Amniotic epithelial cell (primary cell): Measurements from ENCODE around the gene SAPCD1.

Experiments used
- DNase-seq: peaks from one replicate; pipeline ENCODE4 v3.0.0-alpha.2; 2010; ENCODE audit warnings: low read depth

SAPCD1 gene

DNA sequence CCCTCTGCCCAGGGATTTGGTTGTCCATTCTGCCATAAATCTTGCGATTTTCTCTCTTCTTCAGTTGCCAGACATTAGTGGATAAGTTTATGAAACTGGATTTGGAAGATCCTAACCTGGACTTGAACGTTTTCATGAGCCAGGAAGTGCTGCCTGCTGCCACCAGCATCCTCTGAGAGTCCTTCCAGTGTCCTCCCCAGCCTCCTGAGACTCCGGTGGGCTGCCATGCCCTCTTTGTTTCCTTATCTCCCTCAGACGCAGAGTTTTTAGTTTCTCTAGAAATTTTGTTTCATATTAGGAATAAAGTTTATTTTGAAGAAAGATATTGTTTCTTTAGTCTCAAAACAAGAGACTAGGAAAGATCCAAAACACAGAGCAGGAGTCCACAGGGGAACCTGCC lies at the start of gene SAPCD1:
Gene SAPCD1 (plus strand): TSS at position 301 of the 400 bp plus-strand sequence. CDS start 399 bp downstream, outside the sequence.
- DNase-seq: no peak

DNA sequence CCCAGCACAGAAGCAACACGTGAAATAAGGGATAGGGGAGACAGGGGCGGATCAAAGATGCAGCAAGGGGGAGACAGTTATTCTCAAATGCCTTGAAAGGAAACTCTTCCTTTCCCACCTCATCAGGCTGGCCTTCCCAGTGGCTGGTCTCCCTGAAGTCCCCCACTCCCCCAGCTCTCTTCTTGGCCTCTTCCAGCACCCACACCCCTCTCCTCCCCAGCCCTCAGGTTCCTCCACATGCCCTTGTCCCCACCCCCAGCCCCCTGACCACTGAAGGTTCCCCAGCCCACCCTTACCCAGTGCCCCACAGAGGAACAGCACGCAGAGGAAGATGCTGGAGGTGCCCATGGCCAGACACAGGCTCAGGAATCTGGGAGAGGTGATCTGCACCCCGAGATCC lies 49.0 kb upstream of the SAPCD1 start:
- no peak for DNase-seq

DNA sequence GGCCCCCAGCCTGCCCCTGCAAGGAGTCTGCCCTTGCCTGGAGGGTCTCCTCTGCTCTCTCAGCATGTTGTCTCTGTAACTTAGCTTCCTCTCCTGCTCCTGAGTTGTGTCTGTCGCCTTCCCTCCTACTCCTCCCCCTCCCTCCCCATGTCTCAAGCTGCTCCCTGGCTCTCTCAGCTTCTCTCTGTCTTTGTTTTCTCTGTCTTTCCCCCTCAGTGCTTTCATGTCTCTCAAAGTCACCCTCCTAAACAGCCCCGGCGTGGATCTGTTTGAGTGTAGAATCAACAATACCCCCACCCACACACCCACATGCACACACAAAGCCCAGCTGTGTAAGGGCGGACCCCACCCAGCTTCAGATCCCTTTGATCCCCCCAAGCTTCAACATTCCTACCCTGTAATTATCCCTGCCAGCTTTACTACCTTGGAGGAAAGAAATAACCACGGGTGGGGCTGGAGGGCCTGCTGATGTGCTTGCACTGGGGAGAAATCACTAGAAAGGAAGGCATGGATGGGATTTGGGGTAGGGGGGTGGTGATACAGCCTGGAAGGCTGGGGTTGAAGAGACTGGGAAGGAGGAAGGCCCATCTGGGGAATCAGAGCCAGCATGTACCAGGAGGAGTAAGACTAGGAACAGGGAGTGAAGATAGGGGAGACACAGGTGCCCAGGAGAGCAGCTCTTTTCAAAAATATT lies 48.3 kb upstream of the SAPCD1 start:
- no peak for DNase-seq

DNA sequence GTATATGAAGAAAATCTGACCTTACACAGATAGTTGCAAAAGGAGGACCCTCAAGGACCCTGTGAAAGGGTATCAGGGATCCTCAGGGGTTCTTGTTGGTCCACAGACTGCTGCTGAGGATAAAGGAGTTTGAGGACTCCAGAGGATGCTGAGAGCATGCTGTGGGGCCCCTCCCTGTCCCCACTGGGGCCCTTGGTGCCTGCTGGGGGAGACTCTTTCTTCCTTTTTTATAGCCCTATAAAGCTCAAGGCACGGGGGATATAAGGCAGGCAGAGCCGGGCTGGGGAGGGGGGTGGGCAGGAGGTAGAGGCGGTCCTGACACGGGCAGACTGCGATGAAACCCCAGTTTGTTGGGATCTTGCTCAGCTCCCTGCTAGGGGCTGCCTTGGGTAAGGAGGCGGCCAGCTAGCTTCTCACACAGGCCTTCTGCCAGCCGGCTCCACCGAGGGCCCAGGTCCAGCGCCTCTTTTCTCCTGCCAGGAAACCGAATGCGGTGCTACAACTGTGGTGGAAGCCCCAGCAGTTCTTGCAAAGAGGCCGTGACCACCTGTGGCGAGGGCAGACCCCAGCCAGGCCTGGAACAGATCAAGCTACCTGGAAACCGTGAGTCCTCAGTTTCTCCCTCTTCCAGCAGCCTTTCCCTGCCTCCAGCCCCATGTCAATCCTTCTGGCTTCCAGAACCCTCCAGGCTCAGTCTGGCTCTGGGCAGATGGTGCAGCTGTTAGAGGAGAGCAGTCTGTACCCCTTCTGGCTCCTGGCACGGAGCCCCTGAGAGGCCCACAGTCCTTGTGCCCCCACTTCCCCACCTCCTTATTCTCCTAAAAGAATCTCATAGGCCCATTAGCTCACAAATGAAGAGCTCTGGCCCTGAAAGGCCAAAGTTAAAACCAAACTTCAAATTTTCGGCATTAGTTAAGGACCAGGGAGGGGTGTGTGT lies 47.2 kb upstream of the SAPCD1 start, which contains the start of gene LY6G6D:
Gene LY6G6D (plus strand): TSS at position 327 of the 937 bp plus-strand sequence. CDS start 8 bp downstream, at position 335.
- DNase-seq: no peak

DNA sequence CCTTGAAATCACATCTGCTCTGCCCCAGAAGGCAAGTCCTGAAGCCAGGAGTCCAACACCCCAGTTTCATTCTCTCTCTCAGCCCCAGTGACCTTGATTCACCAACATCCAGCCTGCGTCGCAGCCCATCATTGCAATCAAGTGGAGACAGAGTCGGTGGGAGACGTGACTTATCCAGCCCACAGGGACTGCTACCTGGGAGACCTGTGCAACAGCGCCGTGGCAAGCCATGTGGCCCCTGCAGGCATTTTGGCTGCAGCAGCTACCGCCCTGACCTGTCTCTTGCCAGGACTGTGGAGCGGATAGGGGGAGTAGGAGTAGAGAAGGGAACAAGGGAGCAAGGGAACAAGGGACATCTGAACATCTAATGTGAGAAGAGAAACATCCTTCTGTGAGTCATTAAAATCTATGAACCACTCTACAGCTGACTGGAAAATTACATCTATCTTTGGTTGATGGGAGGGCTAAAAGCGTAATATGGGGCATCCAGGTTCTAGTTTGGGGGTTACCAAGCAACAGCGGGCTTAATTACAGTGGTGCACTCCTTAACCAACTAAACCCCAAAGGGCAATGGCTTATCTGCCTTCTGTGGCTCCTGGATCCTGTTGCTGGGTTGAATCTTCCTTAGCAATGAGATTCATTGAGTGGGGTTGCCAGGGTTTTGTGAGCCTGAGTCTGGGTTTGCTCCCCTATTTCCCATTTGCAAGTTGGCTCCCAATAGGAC lies 44.8 kb upstream of the SAPCD1 start:
- DNase-seq: no peak

DNA sequence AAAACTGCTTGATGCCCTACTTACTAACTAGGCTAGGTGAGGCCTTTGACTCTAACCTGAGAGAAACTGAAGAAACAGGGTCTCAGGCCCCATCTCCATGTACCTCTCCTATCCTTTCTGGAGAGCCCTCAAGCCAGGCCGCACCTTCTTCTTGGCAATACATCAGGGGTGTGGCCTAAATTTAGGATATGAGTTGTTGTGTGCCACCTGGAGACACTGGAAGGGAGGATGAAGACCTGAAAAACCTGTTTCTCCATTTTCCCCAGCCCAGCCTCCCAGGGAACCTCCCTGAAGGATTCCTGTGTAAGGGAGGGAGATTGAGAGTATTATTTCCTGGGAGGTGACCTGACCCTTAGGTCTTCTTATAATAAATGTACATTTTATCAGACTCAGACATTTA lies 44.2 kb upstream of the SAPCD1 start:
- DNase-seq: no peak

DNA sequence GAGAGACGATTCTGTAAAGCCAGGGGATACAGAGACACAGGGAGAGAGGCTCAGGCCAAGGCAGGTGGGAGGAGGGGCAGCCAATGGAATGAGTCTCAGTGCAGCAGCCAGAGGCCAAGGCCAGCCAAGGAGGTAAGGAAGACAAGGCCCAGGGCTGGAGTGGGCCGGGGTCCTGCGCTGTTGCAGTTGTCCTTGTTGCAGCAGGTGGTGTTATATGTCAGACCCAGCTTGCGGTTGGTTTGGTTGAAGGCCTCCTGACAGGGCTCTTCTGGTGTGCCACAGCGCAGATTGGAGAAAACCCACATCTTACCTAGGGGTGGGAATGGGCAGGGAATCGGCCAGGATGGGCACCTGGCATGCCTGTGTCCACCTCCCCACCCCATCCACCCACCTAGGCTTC lies 43.5 kb upstream of the SAPCD1 start:
- no peak for DNase-seq

DNA sequence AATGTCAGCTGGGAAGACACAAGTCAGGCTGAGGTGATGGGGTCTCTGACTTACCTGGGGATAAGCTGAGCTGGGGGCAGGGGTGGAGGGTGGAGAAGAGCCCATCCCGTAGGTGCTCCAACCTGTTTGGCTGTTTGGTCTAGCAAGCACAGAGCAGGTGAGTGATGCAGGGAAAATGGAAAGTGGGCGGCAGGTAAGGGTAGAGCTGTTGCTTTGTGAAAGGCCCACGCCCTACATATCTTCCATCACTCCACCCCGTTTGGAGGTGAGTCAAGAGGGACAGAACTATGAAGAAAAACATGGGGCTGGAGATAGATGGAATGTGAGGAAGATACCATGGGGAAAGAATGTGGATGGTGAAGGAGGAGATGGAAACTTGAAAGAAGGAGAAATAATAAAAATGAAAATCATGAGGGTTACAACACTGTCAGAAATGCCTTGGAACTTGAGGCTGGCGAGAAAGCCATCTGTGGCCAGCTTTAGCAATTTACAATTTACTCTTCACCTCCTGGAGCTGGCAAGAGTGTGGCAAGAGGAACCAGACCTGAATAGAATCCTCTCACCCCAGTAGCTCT lies 42.2 kb upstream of the SAPCD1 start:
- DNase-seq: no peak

DNA sequence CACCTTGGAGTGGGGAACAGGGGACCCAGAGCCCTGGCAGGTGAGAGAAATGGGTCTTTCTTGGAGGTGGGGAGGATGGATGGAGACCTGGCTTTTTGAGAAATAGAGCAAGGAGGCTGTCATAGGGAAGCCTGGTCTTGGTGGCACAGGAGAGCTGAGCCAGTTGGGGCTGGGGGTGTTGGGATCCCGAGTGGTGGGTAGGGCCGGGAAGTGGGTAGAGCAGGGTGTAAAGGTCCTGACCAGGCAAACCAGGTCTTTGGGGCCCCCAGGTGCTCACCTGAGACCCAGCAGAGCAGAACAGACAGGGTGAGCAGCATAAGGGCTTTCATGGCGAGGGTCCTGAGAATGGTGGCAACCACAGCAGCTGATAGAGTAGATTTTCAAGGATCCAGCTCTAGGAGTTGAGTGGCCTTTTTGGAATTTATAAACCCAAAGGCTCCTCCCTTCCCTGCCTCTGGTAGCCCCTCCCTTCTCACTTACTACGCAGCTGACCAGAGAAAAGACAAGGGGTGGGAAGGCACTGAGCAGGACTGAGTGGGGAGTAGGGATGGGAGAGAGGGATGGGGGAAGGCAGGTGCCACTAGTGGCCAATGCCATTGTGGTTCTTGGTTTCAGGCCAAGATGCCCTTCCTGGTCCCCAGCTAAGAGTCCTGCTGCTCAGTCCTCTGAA lies 41.0 kb upstream of the SAPCD1 start, which contains the start of gene LY6G6C:
Gene LY6G6C (minus strand): TSS at position 396 of the 670 bp plus-strand sequence. CDS start 67 bp downstream, at position 329.
- no peak for DNase-seq

DNA sequence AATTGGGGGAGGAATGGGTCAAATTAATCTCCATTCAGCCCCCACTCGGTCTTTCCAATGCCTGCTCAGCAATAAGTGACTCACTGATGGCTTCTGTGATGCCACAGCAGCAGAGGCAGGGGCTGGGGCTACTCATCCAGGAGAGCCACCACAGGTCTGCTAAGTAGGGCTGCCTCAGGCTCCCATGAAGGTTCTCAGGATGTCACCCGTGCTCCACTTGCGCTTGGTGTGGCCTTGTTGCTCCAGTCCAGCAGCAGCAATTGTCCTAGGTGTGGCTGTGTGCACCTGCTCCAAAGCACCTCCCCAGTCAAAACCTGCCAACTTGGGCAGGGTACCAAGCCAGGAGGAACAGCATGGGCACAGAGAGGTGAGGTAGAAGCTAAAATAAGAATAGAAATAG lies 40.3 kb upstream of the SAPCD1 start:
- no peak for DNase-seq

DNA sequence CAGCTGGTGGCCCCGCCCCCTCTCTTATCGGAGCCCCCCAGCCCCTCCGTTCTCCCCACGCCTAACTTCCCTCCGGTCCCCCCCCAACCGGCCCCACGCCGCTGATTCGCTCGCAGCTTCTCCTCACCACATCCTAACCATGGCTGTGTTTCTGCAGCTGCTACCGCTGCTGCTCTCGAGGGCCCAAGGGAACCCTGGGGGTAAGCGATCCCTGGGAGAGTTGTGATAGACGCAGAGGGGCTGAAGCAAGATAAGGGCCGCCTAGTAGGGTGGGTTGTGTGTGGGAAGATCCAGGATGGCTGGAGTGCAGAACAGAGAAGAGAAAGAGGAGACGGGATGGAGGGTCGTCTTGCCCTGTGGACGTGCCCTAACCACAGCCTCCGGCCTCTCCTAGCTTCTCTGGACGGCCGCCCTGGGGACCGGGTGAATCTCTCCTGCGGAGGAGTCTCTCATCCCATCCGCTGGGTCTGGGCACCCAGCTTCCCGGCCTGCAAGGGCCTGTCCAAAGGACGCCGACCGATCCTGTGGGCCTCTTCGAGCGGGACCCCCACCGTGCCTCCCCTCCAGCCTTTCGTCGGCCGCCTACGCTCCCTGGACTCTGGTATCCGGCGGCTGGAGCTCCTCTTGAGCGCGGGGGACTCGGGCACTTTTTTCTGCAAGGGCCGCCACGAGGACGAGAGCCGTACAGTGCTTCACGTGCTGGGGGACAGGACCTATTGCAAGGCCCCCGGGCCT lies 39.0 kb upstream of the SAPCD1 start, which contains the start of gene MPIG6B:
Gene MPIG6B (plus strand): TSS at position 129 of the 735 bp plus-strand sequence. CDS start 11 bp downstream, at position 140.
- no peak for DNase-seq

DNA sequence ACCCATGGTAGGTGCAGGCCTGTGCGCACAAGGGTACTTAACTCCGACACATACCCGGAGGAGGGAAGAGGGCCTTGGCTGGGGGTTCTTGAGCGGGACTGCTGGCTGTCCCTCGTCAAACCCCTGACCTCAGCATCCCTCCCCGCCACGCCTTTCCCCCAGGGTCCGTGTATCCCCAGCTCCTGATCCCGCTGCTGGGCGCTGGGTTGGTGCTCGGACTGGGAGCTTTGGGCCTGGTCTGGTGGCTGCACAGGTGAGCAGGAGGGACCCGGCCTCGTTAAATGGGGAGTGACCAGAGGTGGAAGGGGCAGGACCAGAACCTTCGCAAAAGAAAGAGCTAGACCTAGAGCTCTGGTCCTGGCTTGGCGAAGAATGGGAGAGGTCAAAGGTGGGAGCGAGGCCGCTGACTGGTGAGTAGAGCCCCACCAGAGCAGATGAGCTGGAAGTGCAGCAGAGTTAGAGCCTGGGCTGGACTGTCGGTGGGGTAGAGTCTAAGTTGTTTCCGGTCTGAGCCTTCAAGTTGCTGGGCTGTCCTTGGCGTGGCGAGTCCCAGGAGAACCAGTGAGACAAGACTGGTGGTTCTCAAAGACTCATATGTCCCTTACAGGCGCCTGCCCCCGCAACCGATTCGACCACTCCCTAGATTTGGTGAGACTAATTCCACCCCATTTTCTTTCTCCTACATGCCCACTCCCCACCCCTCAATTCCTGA lies 38.3 kb upstream of the SAPCD1 start:
- DNase-seq: no peak

DNA sequence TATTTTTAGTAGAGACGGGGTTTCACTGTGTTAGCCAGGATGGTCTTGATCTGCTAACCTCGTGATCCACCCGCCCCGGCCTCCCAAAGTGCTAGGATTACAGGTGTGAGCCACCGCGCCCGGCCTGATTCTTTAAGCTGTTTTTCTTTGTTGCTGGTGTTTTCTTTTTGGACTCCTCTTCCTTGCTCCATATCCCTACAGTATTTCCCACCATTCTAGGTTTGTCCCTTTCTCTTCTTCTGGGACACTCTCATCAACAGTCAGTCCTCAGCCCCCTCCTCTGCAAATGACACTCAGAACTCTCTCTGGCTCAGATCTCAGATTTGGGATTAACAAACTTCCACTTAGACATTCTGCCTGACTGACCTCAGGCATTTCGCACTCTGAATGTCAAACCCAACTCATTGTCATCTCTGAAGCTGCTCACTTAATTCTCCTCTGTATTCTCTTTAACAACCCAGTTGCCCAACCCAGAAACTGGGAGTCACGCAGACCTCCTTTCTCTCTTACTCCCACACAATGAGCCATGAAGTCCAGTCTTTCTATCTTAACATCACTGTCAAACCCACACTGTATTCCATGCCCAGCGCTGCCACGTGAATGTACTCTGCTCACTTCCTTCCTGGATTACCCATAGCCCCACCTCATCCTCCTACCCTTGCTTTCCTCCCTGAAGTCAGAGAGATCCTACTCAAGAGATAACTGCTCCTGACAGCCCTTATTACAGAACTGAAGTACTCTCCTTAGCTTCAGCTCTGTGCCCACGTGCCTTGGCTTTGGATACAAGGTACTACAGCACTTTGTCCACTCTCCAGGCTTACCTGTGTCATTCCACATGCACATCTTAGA lies 36.7 kb upstream of the SAPCD1 start:
- DNase-seq: peak; percentile 90

DNA sequence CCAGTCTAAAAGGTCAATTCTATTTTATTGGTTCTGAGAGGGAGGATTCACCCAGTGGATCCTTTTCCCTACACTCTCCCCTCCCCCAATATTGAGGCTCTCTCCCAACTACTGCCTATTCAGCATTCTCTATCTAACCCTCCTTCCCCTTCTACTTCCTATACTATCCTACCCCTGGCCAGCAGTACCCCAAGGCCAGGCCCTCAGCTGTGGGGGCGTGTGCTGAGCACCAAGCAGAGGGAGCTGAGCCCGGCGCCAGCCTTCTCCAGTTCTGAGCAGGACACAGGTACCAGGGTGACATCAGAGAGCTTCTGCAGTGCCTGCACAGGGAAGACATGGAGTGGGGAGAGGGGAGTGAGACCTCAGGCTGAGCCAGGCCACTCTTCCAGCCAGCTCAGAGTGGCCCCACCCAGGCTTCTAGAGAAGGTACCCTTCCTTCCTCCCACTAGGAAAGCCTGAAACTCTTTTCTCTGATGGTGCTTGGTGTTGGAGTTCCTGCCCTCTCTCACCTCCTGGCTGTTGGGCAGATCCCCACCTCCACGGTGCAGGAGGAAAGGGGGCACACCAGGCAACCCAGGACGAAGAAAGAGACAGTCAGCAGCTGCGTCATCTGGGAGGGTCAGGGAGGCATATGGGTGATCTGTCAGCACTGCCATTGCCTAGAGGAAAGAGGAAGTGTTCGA lies 35.3 kb upstream of the SAPCD1 start:
- no peak for DNase-seq

DNA sequence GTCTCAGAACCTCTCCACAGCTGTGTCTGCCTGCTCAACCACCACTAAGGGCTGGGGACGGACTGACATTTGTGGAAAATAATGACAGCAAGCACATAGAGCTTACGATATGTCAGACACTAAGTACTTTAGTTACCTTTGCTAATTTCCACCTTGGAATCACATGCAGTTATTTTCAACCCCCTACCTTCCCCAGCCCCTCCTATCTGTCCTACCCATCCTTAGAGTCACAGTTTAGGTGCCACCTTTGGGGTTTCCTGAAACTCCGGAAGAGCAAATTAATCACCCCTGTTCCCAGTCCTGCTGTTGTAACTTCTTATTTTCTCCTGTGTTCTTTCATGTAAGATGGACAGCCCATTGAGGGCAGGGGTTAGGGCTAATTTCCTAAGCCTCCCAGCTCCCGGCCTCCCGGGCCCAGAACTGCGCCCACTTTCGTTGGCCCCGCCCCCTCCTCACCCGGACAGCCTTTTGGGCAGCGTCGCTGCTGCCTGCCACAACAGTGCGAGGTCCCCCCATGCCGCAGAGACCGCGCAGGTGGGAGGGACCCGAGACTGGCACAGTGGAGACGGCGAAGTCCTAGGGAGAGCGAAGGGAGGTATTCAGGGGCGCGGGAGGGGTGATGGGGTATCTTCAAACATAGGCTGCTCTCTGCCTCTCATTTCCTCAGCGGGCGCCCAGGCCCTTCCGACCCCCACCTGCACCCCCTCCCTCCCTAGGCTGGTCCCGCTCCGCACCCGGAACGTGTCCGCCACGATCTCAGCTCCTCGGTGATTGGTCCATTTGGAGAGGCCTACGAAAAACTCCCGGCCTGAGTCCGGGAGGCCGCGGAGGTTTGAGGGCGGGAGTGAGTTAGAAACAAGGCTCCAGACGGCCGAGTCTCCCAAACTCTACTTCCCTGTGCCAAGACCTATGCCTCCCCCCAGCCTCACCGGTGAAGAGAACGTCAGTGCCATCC lies 34.5 kb upstream of the SAPCD1 start:
- no peak for DNase-seq

DNA sequence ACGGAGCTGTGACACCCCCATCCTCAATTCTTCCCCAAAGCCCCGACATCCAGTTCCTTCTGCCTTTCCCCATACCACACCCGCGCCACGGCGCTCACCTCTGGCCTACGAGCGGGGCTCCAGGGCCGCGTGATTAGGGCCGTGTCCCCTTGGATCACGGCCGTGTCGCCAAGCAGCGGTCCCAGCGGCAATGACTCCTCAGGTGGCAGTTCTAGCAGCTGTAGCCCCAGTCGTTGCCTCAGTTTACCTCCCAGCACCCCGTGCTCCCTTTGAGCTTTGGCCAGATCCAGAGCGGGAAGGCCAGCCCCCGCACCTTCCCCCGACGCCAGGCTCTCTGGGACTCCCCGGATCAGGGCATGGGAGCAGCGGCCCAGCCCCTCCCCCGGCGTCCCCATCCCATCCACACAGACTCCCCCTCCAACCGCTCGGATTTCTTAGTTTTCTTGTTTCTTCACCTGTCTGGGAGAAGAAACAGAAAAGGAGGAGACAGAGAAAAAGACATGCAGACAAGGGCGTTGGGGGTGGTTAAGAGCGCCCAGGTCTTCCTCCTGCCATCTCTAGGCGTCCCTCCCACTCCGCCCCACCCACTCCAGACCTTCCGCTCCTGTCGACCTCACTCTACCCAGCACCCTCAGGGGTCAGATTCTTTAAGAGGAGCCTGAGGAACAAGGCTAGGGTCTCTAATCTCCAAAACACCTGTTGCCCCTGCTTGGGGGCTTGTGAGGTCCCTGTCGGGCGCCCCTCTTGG lies 33.5 kb upstream of the SAPCD1 start, which contains the start of gene DDAH2:
Gene DDAH2 (minus strand): TSS at position 533 of the 748 bp plus-strand sequence. CDS start 138 bp downstream, at position 395.
- DNase-seq: no peak
